Endothelial cell of umbilical vein (primary cell): Measurements from ENCODE around the gene MCHR1. TPM values are rescaled to one million over a fixed set of nuclear protein-coding genes. Genes with fewer than 3 reads are reported as not detected.

Experiments
- BruUV-seq: library from RNA; stranded (reverse); fragments of 400-500 nt; replicated peaks from 2 replicates; lab custom pipeline; 2021; lab: Mats Ljungman, UMichigan
- CTCF ChIA-PET: fragments of 300-600, 350-600 bp; sonication (Branson Sonifier 250); formaldehyde crosslinking; loops from one replicate; lab custom pipeline; 2021; ENCODE audit warnings: antibody characterized with exemption, inconsistent platforms; lab: Charles Lee
- POLR2A ChIA-PET: fragments of 300-600, 350-600 bp; sonication (Branson Sonifier 250); formaldehyde crosslinking; loops from one replicate; lab custom pipeline; 2021; ENCODE audit warnings: antibody characterized with exemption, inconsistent platforms; lab: Charles Lee
- DNase-seq: peaks from one replicate; pipeline ENCODE4 v3.0.0-alpha.2; 2011; ENCODE audit warnings: low read depth, low spot score
- FAIRE-seq: peaks from 2 replicates; lab custom pipeline; 2011; peaks lifted over from hg19 to GRCh38; lab: Jason Lieb, UNC
- H2AFZ ChIP-seq: 2 replicates; pipeline ENCODE4 v1.6.0; 2012; ENCODE audit warnings: low read depth, low read length, control low read depth, inconsistent platforms
- H3K27ac ChIP-seq: 2 replicates; pipeline ENCODE4 v1.5.1; 2011; ENCODE audit warnings: low read depth, mild to moderate bottlenecking, control low read depth, low read length, moderate library complexity; ENCODE audit not compliant: insufficient read depth
- H3K27me3 ChIP-seq, 2 experiments: 2 replicates each; pipeline versions ENCODE4 v1.6.0 to v1.6.1; 2011; ENCODE audit warnings: low read length in 2 of 2, mixed read lengths in 1 of 2; ENCODE audit not compliant: control insufficient read depth in 2 of 2, insufficient read depth in 2 of 2
- H3K36me3 ChIP-seq, 2 experiments: 2 replicates in 1 of 2; 3 replicates in 1 of 2; pipeline ENCODE4 v1.5.1; 2011; ENCODE audit warnings: low read length in 2 of 2, mild to moderate bottlenecking in 1 of 2, moderate library complexity in 1 of 2; ENCODE audit not compliant: control insufficient read depth in 2 of 2, insufficient read depth in 2 of 2; ENCODE audit errors: extremely low read depth in 1 of 2
- H3K4me1 ChIP-seq: 3 replicates; pipeline ENCODE4 v1.5.1; 2011; ENCODE audit warnings: mild to moderate bottlenecking, low read length; ENCODE audit not compliant: control insufficient read depth, insufficient read depth; ENCODE audit errors: extremely low read depth
- H3K4me2 ChIP-seq: 2 replicates; pipeline ENCODE4 v1.6.1; 2011; ENCODE audit warnings: low read length, control low read depth, mixed read lengths; ENCODE audit not compliant: insufficient read depth
- H3K4me3 ChIP-seq, 3 experiments: fragments of 200-600 bp in 1 of 3; sonication (generic), shearing (Covaris generic) in 1 of 3; replicated peaks in 1 of 3; 2 replicates each; pipeline ENCODE4 v1.5.1; 2011 to 2016; ENCODE audit warnings: control low read depth in 3 of 3, low read length in 3 of 3, mild to moderate bottlenecking in 2 of 3, inconsistent platforms in 1 of 3, low read depth in 1 of 3, moderate library complexity in 1 of 3; ENCODE audit not compliant: insufficient read depth in 1 of 3
- H3K79me2 ChIP-seq: 2 replicates; pipeline ENCODE4 v1.6.0; 2012; ENCODE audit warnings: low read length, inconsistent platforms; ENCODE audit not compliant: control insufficient read depth, insufficient read depth
- H3K9ac ChIP-seq: replicated peaks from 2 replicates; pipeline ENCODE3; 2011; ENCODE audit warnings: low read length, control low read depth; ENCODE audit not compliant: insufficient read depth; ENCODE audit errors: extremely low read depth
- H3K9me1 ChIP-seq: replicated peaks from 3 replicates; pipeline ENCODE4 v1.6.0; 2011; ENCODE audit warnings: mild to moderate bottlenecking, low read length; ENCODE audit not compliant: control insufficient read depth, insufficient read depth; ENCODE audit errors: extremely low read depth
- H3K9me3 ChIP-seq: replicated peaks from 2 replicates; pipeline ENCODE4 v1.5.1; 2012; ENCODE audit warnings: low read length, inconsistent platforms; ENCODE audit not compliant: control insufficient read depth, insufficient read depth
- H4K20me1 ChIP-seq: replicated peaks from 2 replicates; pipeline ENCODE3; 2011; ENCODE audit warnings: mild to moderate bottlenecking, low read length; ENCODE audit not compliant: control insufficient read depth, insufficient read depth; ENCODE audit errors: extremely low read depth
- CTCF ChIP-seq, 2 donors: IDR thresholded peaks; 1 replicate in 1 of 2; 2 replicates in 1 of 2; pipeline ENCODE4 v1.5.1; 2011; ENCODE audit warnings: low read length in 2 of 2, mild to moderate bottlenecking in 2 of 2, moderate library complexity in 2 of 2, control low read depth in 1 of 2, inconsistent platforms in 1 of 2, low read depth in 1 of 2; ENCODE audit not compliant: insufficient read depth in 1 of 2; ENCODE audit errors: extremely low read depth in 1 of 2
- EZH2 ChIP-seq: IDR thresholded peaks from 2 replicates; pipeline ENCODE4 v1.6.1; 2012; ENCODE audit warnings: borderline replicate concordance, low read depth, mild to moderate bottlenecking, moderate library complexity, low read length, inconsistent platforms; ENCODE audit not compliant: severe bottlenecking
- FOS ChIP-seq: IDR thresholded peaks from 2 replicates; pipeline ENCODE4 v1.6.1; 2011; ENCODE audit warnings: mild to moderate bottlenecking, low read length, moderate library complexity, borderline replicate concordance; ENCODE audit not compliant: insufficient read depth
- GATA2 ChIP-seq: IDR thresholded peaks from 2 replicates; pipeline ENCODE4 v1.7.0; 2011; ENCODE audit warnings: low read depth, mild to moderate bottlenecking, moderate library complexity, mixed read lengths, low read length; ENCODE audit not compliant: insufficient read length, insufficient read depth
- JUN ChIP-seq: IDR thresholded peaks from 2 replicates; pipeline ENCODE4 v1.6.1; 2011; ENCODE audit warnings: borderline replicate concordance, low read depth; ENCODE audit not compliant: insufficient read length, insufficient read depth
- MAX ChIP-seq: IDR thresholded peaks from 2 replicates; pipeline ENCODE4 v1.6.1; 2011; ENCODE audit not compliant: insufficient read depth, insufficient read length
- MYC ChIP-seq: IDR thresholded peaks from one replicate; pipeline ENCODE4 v1.6.1; 2011; ENCODE audit warnings: mild to moderate bottlenecking, low read depth, low read length
- POLR2A ChIP-seq: IDR thresholded peaks from 2 replicates; pipeline ENCODE4 v1.6.1; 2012; ENCODE audit warnings: low read depth, mild to moderate bottlenecking, control low read depth, low read length
- POLR2AphosphoS5 ChIP-seq: IDR thresholded peaks from 2 replicates; pipeline ENCODE4 v1.6.1; 2012; ENCODE audit warnings: low read depth, mild to moderate bottlenecking, control low read depth, low read length, moderate library complexity; ENCODE audit not compliant: insufficient read depth
- dilution Hi-C: fragments of 300-500 bp; cut with MboI; formaldehyde crosslinking; loops from one replicate; pipeline ENCODE4 v1.15.0; 2019; ENCODE audit warnings: low sequenced_read_pairs; ENCODE audit not compliant: extremely low pct_ligation_motif_present
- intact Hi-C: fragments of 100-400 bp; cut with micrococcal nuclease; formaldehyde crosslinking; loops from one replicate; pipeline ENCODE4 v1.10.0; 2022
- polyA plus RNA-seq, 4 experiments: library from polyadenylated mRNA; depleted of rRNA in 3 of 4; stranded (reverse) in 3 of 4; unstranded in 1 of 4; fragments of >200 nt; gene quantifications; 2 replicates each; pipeline versions ENCODE4 v1.2.1 to v1.2.3, GENCODE V29; 2011 to 2012; ENCODE audit warnings: missing spikeins in 1 of 4
- total RNA-seq: library from RNA; stranded (reverse); gene quantifications from 2 replicates; pipeline ENCODE4 v1.2.3, GENCODE V29; 2021

Gene MCHR1
- total and polyA plus RNA-seq, 2 donors (not counting 3 experiments of a cell fraction or from before 2014, with no cell fraction given): not detected

- Histone ChIP-seq H3K9me1 (no peaks in the 10 kb centered on the region), H3K27me3 (no peaks in the 10 kb centered on the region), H3K4me3 (peak overlapping the region in 2 of 3 experiments; percentile 49 to 64), H4K20me1 (no peaks in the 10 kb centered on the region), H3K4me1 (peaks cover 14% of the 10 kb centered on the region), H3K4me2 (peak overlapping the region; percentile 76), H3K9ac (peak overlapping the region; percentile 90), H2AFZ (peak overlapping the region; percentile 73), H3K27ac (peak overlapping the region; percentile 88), H3K9me3 (no peaks in the 10 kb centered on the region), H3K36me3 (no peaks in the 10 kb centered on the region), H3K79me2 (no peaks in the 10 kb centered on the region)
- peak; percentile 87 for TF ChIP-seq FOS
- no peak for TF ChIP-seq EZH2
- TF ChIP-seq GATA2: no peak
- peak; percentile 91 for TF ChIP-seq POLR2A
- TF ChIP-seq MAX: peak; percentile 97
- peak; percentile 88 for TF ChIP-seq POLR2AphosphoS5
- TF ChIP-seq CTCF (IDR thresholded peaks at IDR 0.05; ENCODE audit: extremely low read depth in 1 of 2, insufficient read depth in 1 of 2, low read depth in 1 of 2, low read length in 2 of 2): peak in 1 of 2 donors; percentile 6
- no peak for TF ChIP-seq MYC
- peak; percentile 32 for TF ChIP-seq JUN
- intact Hi-C loops: loop anchor here (1.0 kb wide), 1 partner anchor 127 kb away; no protein-coding TSS in a partner anchor
- ChIA-PET CTCF (interaction anchor here (0.6 to 5.1 kb wide), 9 partner anchors 15 to 594 kb away, joined by 3 to 26 read pairs (median 6); partner anchors contain the start of gene MRTFA), POLR2A (interaction anchor here (0.6 to 1.2 kb wide), 5 partner anchors 13 to 247 kb away, joined by 3 to 11 read pairs (median 4); no protein-coding TSS in a partner anchor)
- BruUV-seq: TSS peak; percentile 49
- dilution Hi-C loops: no loop called here
- FAIRE-seq: peak; percentile 97
- DNase-seq: peak; percentile 98
Observed at GRCh38 chr22:40651563-40652501, 27.5 kb upstream of the MCHR1 start.
